Subcutaneous abdominal adipose tissue (tissue), 5 donors: ENCODE measurements around the gene FAAP20.

Experiments used
- H3K27ac ChIP-seq: one replicate; pipeline ENCODE4 v1.7.0; 2013; ENCODE audit warnings: low read depth, mild to moderate bottlenecking, inconsistent platforms, low read length, moderate library complexity
- H3K27me3 ChIP-seq, 5 donors: one replicate each; pipeline ENCODE4 v1.7.0; 2013; ENCODE audit warnings: low read length in 5 of 5, inconsistent platforms in 1 of 5; ENCODE audit not compliant: control insufficient read depth in 5 of 5, insufficient read depth in 4 of 5
- H3K36me3 ChIP-seq, 5 donors: one replicate each; pipeline ENCODE4 v1.7.0; 2013; ENCODE audit warnings: low read length in 5 of 5; ENCODE audit not compliant: control insufficient read depth in 5 of 5, insufficient read depth in 5 of 5
- H3K4me1 ChIP-seq, 5 donors: one replicate each; pipeline ENCODE4 v1.7.0; 2013; ENCODE audit warnings: low read length in 5 of 5, mild to moderate bottlenecking in 3 of 5, moderate library complexity in 1 of 5; ENCODE audit not compliant: control insufficient read depth in 5 of 5, insufficient read depth in 5 of 5
- H3K4me3 ChIP-seq, 5 donors: one replicate each; pipeline ENCODE4 v1.7.0; 2013; ENCODE audit warnings: low read length in 5 of 5, low read depth in 1 of 5
- H3K9ac ChIP-seq, 5 donors: one replicate each; pipeline ENCODE4 v1.7.0; 2013; ENCODE audit warnings: low read length in 5 of 5, mild to moderate bottlenecking in 4 of 5, moderate library complexity in 3 of 5
- H3K9me3 ChIP-seq, 5 donors: one replicate each; pipeline ENCODE4 v1.7.0; 2013; ENCODE audit warnings: low read length in 5 of 5; ENCODE audit not compliant: control insufficient read depth in 5 of 5
- donor health status: healthy.
- donor health status: healthy.
- donor health status: healthy.
- donor health status: healthy.
- donor health status: healthy.

FAAP20 gene

DNA sequence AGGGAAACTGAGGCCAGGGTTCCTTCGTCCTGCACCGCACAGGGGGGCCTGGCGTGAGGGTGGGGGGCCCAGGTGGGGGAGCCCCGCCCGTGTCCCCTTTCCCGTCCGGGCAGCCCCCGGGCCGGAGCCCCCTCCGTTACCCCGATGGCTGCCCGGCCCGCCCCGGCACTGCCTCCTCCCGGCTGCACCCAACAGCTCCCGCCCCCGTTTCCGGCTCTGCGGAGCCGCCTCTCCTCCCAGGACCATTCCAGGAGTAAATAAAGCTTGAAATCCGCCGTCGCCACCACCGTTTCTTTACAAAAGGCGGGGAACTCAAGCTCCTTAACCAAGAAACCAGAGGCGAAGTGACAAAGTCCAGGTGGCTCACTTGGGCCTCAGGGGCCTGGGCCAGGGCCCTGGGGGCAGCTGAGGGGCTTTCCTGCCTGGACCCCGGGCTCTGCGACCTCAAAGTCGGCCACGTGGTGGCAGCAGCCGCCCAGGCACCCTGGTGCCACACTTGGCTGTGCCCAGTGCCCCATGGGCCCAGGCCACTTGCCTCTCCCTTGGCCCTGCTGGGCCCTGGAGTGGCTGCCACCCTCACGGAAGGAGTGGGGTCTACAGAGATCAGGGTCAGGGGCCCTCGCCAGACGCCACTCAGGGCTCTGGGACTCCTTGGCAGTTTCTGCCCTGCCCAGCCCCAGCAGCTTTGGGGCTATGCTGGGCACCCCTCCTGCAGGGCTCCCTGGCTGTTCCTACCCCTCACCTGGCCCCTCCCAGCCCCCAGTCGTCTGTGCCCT lies 514 bp upstream of the FAAP20 start:
- H3K4me1 ChIP-seq, result peaks cover 5 to 62% (median 44%) of the 10 kb centered on the region in 5 donors
- H3K36me3 ChIP-seq, result peaks cover 0 to 5% (median 0%) of the 10 kb centered on the region in 5 donors
- peak overlapping the region in 4 of 5 donors; percentile 56 to 87 (median 74) for H3K9ac ChIP-seq
- H3K4me3 ChIP-seq, result peak overlapping the region in 4 of 5 donors; percentile 61 to 77 (median 68)
- H3K9me3 ChIP-seq, result no peaks in the 10 kb centered on the region
- no peaks in the 10 kb centered on the region for H3K27me3 ChIP-seq
- peak overlapping the region; percentile 77 for H3K27ac ChIP-seq

DNA sequence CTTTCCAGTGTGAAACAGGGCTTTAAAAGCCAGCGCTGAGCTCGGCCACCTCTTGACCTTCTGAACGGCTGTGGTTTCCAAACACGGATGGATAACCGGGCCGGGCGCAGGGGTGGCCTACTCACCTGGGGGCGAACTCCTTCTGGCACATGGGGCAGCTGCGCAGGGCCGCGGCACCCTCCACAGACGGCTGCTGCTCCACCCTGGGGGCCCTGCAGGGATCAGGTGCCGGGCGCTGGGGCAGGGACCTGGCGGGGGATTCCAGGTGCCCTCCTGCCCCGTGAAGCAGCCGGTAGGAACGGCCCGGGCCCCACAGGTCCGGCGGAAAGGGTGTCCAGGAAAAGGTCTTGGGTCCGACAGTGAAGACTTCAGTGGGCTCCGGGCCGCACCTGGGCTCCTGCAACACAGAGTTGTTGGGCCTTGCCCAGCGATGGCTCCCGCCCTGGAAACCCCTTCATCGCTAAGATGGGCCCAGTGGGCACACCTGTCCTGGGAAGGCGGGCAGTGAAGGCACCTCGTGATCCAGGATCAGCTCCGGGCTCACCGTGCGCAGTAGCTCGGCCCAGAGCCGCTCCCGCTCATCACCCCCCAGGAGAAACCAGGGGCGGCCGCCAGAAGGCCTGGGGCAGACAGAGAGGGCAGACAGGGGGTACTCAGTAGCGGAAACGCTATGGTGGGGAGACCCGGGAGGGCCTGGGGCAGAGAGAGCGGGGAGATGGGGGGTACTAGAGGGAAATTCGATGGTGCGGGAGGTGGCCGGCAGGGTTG lies 874 bp downstream of the FAAP20 start:
- Histone ChIP-seq H3K36me3 (peaks cover 0 to 5% (median 0%) of the 10 kb centered on the region in 5 donors), H3K27me3 (no peaks in the 10 kb centered on the region), H3K9ac (peak overlapping the region in 2 of 5 donors; percentile 23 to 52), H3K9me3 (no peaks in the 10 kb centered on the region), H3K27ac (no peak overlapping the region), H3K4me3 (peak overlapping the region in 1 of 5 donors; percentile 37), H3K4me1 (peaks cover 1 to 59% (median 43%) of the 10 kb centered on the region in 5 donors)

DNA sequence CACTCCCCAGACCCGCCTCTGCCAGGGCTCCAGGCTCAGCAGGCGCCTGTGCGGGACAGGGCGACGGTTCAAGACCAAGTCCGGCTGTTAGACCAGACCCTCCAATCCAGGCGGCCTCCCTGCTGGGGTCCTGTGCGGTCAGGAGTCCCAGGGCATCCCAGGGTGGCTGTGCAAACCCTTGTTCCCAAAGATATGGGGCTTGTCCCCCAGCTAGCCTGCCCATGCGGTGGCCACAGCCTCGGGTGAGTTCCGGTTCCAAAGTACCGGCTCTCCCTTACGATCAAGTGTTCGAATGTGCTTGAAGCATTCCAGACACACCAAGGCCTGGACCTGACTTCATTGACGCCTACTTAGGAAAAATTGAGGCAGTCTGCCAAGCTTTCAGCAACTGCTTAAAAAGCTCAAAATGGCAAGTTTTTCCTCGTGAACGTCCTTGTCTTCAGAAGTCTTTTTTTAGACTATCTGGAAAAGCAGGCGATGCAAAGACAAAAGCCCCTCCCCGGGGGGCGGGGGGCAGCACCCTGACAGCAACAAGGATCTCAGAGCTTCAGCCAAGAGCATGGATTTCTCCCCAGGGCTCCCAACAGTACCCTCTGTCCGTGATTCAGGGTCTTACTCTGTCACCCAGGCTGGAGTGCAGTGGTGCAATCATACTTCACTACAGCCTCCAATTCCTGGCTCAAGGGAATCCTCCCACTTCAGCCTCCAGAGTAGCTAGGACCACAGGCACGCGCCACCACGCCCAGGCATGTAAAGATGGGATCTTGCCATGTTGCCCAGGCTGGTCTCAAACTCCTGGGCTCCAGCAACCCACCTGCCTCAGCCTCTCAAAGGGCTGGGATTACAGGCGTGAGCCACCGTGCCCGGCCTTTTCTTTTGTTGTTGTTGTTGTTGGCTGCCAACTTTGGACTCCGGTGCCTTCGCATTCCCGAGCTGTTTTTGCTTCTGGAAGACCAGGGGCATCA lies 2.3 kb downstream of the FAAP20 start:
- Histone ChIP-seq H3K9me3 (no peaks in the 10 kb centered on the region), H3K4me1 (peaks cover 1 to 57% (median 40%) of the 10 kb centered on the region in 5 donors), H3K36me3 (peaks cover 0 to 5% (median 0%) of the 10 kb centered on the region in 5 donors), H3K27ac (no peak overlapping the region), H3K27me3 (no peaks in the 10 kb centered on the region), H3K4me3 (no peak overlapping the region), H3K9ac (peak overlapping the region in 1 of 5 donors; percentile 15)

DNA sequence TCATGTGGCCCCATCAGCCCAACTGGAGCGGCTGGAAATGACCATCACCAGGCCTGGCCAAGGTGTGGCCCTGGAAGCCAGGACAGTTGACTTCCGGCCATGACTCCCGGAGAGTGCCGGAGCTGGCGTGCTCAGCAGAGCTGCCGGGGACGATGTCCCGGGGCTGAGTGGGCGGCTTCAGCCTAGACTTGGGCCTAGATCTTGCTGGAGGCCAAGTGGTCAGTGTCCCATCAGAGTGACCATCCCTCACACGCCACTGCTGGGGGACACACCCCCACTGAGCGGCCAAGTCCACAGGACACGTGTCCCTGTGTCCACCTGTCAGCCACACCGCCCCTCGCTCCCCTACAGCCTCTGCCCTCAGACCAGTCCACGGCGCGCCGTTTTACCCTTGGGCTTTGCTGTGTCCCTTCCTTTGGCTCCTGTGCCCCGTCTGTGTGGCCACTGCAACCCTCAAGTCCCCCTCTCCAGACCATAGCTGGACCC lies 4.0 kb downstream of the FAAP20 start:
- peak overlapping the region in 4 of 5 donors; percentile 61 to 75 (median 72) for H3K4me3 ChIP-seq
- no peaks in the 10 kb centered on the region for H3K27me3 ChIP-seq
- H3K9ac ChIP-seq, result peak overlapping the region in 3 of 5 donors; percentile 66 to 77 (median 72)
- peaks cover 1 to 51% (median 38%) of the 10 kb centered on the region in 5 donors for H3K4me1 ChIP-seq
- H3K27ac ChIP-seq, result peak overlapping the region; percentile 86
- H3K9me3 ChIP-seq, result no peaks in the 10 kb centered on the region
- H3K36me3 ChIP-seq, result peaks cover 0 to 5% (median 0%) of the 10 kb centered on the region in 5 donors

DNA sequence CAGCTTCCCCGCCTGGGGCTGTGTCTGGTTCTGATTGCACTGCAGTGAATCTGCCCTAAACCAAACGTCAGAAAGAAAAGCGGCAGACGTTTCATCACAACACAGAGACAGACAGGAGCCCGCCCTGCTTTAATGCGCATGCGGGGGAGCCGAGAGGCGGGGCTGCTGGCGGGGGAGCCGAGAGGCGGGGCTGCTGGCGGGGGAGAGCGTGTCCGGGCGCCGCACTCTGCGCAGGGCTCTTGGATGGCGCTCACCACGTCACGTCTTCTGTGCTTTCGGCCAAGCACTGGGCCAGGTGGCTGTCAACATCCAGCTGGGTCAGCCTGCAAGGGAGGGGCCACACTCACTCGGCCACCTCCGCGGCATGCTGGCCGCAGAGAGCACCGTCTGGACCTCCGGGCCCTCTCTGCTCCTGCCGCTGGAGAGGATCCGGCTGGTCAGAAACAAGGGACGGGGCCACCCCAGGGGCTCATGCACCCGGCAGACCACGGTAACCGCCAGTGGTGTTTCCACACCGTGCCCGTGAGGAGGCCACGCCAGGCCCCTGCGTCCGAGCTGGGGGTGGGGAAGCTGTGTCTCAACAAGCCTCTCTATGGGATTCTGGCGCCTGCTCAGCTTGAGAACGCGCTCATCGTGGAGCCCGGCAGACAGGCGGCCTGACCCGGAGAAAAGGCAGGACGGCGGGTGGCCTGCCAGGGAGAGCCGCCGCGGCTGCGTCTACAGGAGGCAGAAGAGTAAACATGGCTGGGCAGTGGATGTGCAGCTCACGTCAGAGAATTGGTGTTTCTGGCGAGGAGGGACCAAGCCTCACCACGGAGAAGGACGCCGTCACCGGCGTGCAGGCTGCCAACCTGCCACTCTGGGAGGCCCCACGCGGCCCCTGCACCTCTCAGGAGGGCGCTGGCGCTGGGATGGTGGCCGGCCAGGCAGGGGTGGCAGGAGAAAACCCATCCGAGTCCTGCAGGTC lies 4.8 kb downstream of the FAAP20 start:
- Histone ChIP-seq H3K4me1 (peaks cover 1 to 44% (median 34%) of the 10 kb centered on the region in 5 donors), H3K9me3 (no peaks in the 10 kb centered on the region), H3K9ac (peak overlapping the region in 4 of 5 donors; percentile 53 to 77 (median 69)), H3K27me3 (no peaks in the 10 kb centered on the region), H3K27ac (peak overlapping the region; percentile 86), H3K4me3 (peak overlapping the region; percentile 31 to 75 (median 69)), H3K36me3 (peaks cover 0 to 5% (median 0%) of the 10 kb centered on the region in 5 donors)

DNA sequence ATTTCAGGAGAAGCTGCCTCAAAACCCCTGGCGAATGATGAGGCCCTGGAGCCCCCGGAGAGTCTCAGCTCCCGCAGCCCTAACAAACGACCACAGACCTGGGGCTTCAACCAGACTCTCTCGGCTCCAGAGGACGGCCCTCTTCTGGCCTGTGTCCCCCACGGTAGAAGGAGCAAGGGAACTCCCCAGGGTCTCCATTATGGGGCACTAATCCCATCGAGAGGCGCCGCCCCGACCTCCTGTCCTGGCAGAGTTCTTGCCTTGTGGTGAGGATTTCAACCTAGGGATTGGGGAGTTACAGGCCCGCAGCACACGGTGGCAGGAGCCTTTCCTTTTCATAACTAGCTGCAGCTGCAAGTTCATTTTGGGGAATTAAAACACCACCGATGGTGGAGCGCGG lies 6.2 kb downstream of the FAAP20 start:
- Histone ChIP-seq H3K9me3 (no peaks in the 10 kb centered on the region), H3K9ac (no peak overlapping the region), H3K4me3 (no peak overlapping the region), H3K36me3 (peaks cover 0 to 5% (median 0%) of the 10 kb centered on the region in 5 donors), H3K27ac (no peak overlapping the region), H3K27me3 (no peaks in the 10 kb centered on the region), H3K4me1 (peaks cover 1 to 36% (median 30%) of the 10 kb centered on the region in 5 donors)

DNA sequence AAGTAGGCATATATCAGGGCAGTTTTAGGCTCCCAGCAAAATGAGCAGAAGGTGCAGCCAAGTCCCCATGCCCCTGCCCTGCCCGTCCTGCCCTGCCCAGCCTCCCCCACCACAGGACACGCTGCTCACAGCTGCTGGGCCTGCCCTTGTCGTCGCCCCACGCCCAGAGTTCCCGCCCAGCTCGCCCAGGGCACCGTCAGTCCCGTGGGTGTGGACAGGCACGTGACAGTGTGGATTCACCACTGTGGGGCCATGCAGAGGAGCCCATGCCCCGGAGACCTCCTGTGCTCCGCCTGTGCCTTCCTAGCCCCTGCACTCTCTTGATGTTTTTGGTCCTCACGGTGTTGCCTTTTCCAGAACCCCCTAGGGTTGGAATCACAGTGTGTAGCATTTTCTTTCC lies 7.0 kb downstream of the FAAP20 start:
- H3K4me3 ChIP-seq, result no peak overlapping the region
- no peak overlapping the region for H3K27ac ChIP-seq
- H3K27me3 ChIP-seq, result no peaks in the 10 kb centered on the region
- peaks cover 1 to 33% (median 29%) of the 10 kb centered on the region in 5 donors for H3K4me1 ChIP-seq
- H3K9me3 ChIP-seq, result no peaks in the 10 kb centered on the region
- peaks cover 0 to 5% (median 0%) of the 10 kb centered on the region in 5 donors for H3K36me3 ChIP-seq
- H3K9ac ChIP-seq, result no peak overlapping the region

DNA sequence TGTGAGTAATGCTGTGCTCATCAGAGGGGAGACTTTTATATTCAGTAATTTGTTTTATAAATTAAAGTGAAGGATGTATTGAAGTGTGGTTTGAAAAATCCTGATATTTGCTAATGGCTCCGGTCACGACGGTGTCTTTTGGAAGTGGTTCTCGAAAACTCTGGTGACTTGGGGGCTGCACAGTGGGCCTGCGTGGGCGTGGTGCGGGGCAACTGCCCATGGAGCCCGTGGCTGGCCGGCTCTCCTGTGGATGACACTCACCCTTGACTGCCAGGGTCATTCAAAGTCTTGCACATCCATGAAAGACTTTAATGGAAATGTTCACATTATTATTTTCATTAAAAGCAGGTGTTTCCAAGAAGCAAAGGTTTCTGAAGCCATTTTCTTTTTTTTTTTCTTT lies 7.7 kb downstream of the FAAP20 start:
- H3K4me1 ChIP-seq, result peaks cover 1 to 26% (median 22%) of the 10 kb centered on the region in 5 donors
- no peaks in the 10 kb centered on the region for H3K36me3 ChIP-seq
- no peak overlapping the region for H3K4me3 ChIP-seq
- H3K9me3 ChIP-seq, result no peaks in the 10 kb centered on the region
- no peak overlapping the region for H3K9ac ChIP-seq
- no peaks in the 10 kb centered on the region for H3K27me3 ChIP-seq
- no peak overlapping the region for H3K27ac ChIP-seq
